ENCODE measurements around the gene ZMIZ1.

The ZMIZ1 gene

DNA sequence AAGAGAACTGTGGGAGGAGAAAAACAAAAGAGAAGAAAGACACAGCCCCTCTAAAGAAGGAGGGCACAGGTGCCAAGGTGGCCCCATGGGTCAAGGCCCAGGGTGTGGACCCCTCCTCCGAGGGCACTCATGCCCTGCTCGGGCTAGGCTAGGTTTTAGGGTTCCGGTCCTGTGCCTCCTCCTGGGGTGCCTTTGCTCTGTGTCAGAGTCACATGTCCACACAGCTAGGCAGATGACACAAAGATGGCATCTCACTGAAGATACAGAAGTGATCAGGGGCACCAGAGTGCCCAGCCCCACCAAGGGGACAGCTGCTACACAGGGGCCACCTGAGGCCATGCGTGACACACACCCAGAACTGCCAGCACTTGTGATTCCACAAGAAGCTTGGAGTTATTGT lies 162.1 kb downstream of the ZMIZ1 start:
- no peak overlapping the region for H3K27ac ChIP-seq (ENCODE audit: low read length, poor library complexity, severe bottlenecking)
- H3K4me1 ChIP-seq (ENCODE audit: control insufficient read depth, insufficient read depth, low read depth, low read length) = peaks cover 36% of the 10 kb centered on the region
- H2BK15ac ChIP-seq (ENCODE audit: low read depth, poor library complexity, severe bottlenecking) = peak overlapping the region; percentile 71
- no peak overlapping the region for H3K14ac ChIP-seq (ENCODE audit: low read length in 2 of 2)
- no peak overlapping the region for H3K18ac ChIP-seq (ENCODE audit: low read depth in 1 of 2, low read length in 2 of 2)
- peak overlapping the region; percentile 40 for H2BK120ac ChIP-seq (ENCODE audit: low read depth, low read length)
- H3K79me1 ChIP-seq (replicated peaks; ENCODE audit: low read length, poor library complexity, severe bottlenecking) = peaks cover 45% of the 10 kb centered on the region
- no peak overlapping the region for H2BK5ac ChIP-seq (ENCODE audit: low read depth, low read length, poor library complexity, severe bottlenecking)
- no peak overlapping the region for H2BK12ac ChIP-seq (ENCODE audit: low read length in 2 of 2)
- no peak overlapping the region for H3K4ac ChIP-seq (ENCODE audit: low read depth in 1 of 2, low read length in 2 of 2)
- no peak for DNase-seq
- no peak overlapping the region for H3K23ac ChIP-seq (ENCODE audit: low read length in 2 of 2)
- H2AFZ ChIP-seq (ENCODE audit: low read depth, low read length) = no peak overlapping the region
- H3K4me2 ChIP-seq (ENCODE audit: low read length, poor library complexity, severe bottlenecking) = no peak overlapping the region
- H3K9ac ChIP-seq (ENCODE audit: low read length) = no peak overlapping the region
- no peak overlapping the region for H3K4me3 ChIP-seq (ENCODE audit: insufficient read depth in 1 of 2, low read depth in 1 of 2, low read length in 2 of 2)
- no peak overlapping the region for H2AK5ac ChIP-seq (ENCODE audit: low read length, severe bottlenecking)
- no peaks in the 10 kb centered on the region for H3K9me3 ChIP-seq (ENCODE audit: control insufficient read depth, low read length)
- peak overlapping the region; percentile 31 for H4K91ac ChIP-seq (ENCODE audit: low read length)
- H4K8ac ChIP-seq (ENCODE audit: low read length) = peak overlapping the region; percentile 58
- WGBS = 96% methylated on average over 4 of the region's 4 CpGs
- H3K36me3 ChIP-seq (ENCODE audit: control insufficient read depth in 1 of 2, insufficient read depth in 2 of 2, low read depth in 1 of 2, low read length in 2 of 2) = peaks cover 80 to 92% of the 10 kb centered on the region in 2 experiments
- H3K27me3 ChIP-seq (ENCODE audit: control insufficient read depth in 1 of 2, insufficient read depth in 1 of 2, low read length in 2 of 2) = no peaks in the 10 kb centered on the region

- Histone ChIP-seq H2BK15ac (ENCODE audit: low read depth, poor library complexity, severe bottlenecking) (no peak overlapping the region), H2BK12ac (ENCODE audit: low read length in 2 of 2) (no peak overlapping the region), H2BK5ac (ENCODE audit: low read depth, low read length, poor library complexity, severe bottlenecking) (no peak overlapping the region), H3K36me3 (ENCODE audit: control insufficient read depth in 1 of 2, insufficient read depth in 2 of 2, low read depth in 1 of 2, low read length in 2 of 2) (peaks cover 81 to 89% of the 10 kb centered on the region in 2 experiments), H3K14ac (ENCODE audit: low read length in 2 of 2) (no peak overlapping the region), H3K27me3 (ENCODE audit: control insufficient read depth in 1 of 2, insufficient read depth in 1 of 2, low read length in 2 of 2) (no peaks in the 10 kb centered on the region), H4K91ac (ENCODE audit: low read length) (no peak overlapping the region), H3K4me2 (ENCODE audit: low read length, poor library complexity, severe bottlenecking) (no peak overlapping the region), H3K9me3 (ENCODE audit: control insufficient read depth, low read length) (no peaks in the 10 kb centered on the region), H3K79me1 (replicated peaks; ENCODE audit: low read length, poor library complexity, severe bottlenecking) (peaks cover 42% of the 10 kb centered on the region), H2BK120ac (ENCODE audit: low read depth, low read length) (no peak overlapping the region), H3K23ac (ENCODE audit: low read length in 2 of 2) (no peak overlapping the region), H3K9ac (ENCODE audit: low read length) (no peak overlapping the region), H4K8ac (ENCODE audit: low read length) (no peak overlapping the region), H3K27ac (ENCODE audit: low read length, poor library complexity, severe bottlenecking) (no peak overlapping the region), H3K4me3 (ENCODE audit: insufficient read depth in 1 of 2, low read depth in 1 of 2, low read length in 2 of 2) (no peak overlapping the region), H3K4ac (ENCODE audit: low read depth in 1 of 2, low read length in 2 of 2) (no peak overlapping the region), H3K4me1 (ENCODE audit: control insufficient read depth, insufficient read depth, low read depth, low read length) (peaks cover 36% of the 10 kb centered on the region), H3K18ac (ENCODE audit: low read depth in 1 of 2, low read length in 2 of 2) (no peak overlapping the region), H2AFZ (ENCODE audit: low read depth, low read length) (no peak overlapping the region), H2AK5ac (ENCODE audit: low read length, severe bottlenecking) (no peak overlapping the region)
- 91% methylated on average over 3 of the region's 3 CpGs for WGBS
- DNase-seq = no peak
Measured at GRCh38 chr10:79231908-79232307, 163.1 kb downstream of the ZMIZ1 start.

- peaks cover 36% of the 10 kb centered on the region for H3K79me1 ChIP-seq (replicated peaks; ENCODE audit: low read length, poor library complexity, severe bottlenecking)
- no peak overlapping the region for H3K9ac ChIP-seq (ENCODE audit: low read length)
- H3K18ac ChIP-seq (ENCODE audit: low read depth in 1 of 2, low read length in 2 of 2) = peak overlapping the region in 1 of 2 experiments; percentile 4
- DNase-seq = no peak
- peaks cover 37% of the 10 kb centered on the region for H3K4me1 ChIP-seq (ENCODE audit: control insufficient read depth, insufficient read depth, low read depth, low read length)
- no peak overlapping the region for H2AK5ac ChIP-seq (ENCODE audit: low read length, severe bottlenecking)
- H2BK120ac ChIP-seq (ENCODE audit: low read depth, low read length) = no peak overlapping the region
- no peak overlapping the region for H3K4me2 ChIP-seq (ENCODE audit: low read length, poor library complexity, severe bottlenecking)
- no peak overlapping the region for H2BK15ac ChIP-seq (ENCODE audit: low read depth, poor library complexity, severe bottlenecking)
- no peak overlapping the region for H2AFZ ChIP-seq (ENCODE audit: low read depth, low read length)
- H4K8ac ChIP-seq (ENCODE audit: low read length) = no peak overlapping the region
- no peak overlapping the region for H3K23ac ChIP-seq (ENCODE audit: low read length in 2 of 2)
- no peak overlapping the region for H3K27ac ChIP-seq (ENCODE audit: low read length, poor library complexity, severe bottlenecking)
- H2BK5ac ChIP-seq (ENCODE audit: low read depth, low read length, poor library complexity, severe bottlenecking) = no peak overlapping the region
- no peak overlapping the region for H2BK12ac ChIP-seq (ENCODE audit: low read length in 2 of 2)
- no peaks in the 10 kb centered on the region for H3K27me3 ChIP-seq (ENCODE audit: control insufficient read depth in 1 of 2, insufficient read depth in 1 of 2, low read length in 2 of 2)
- peaks cover 86 to 87% of the 10 kb centered on the region in 2 experiments for H3K36me3 ChIP-seq (ENCODE audit: control insufficient read depth in 1 of 2, insufficient read depth in 2 of 2, low read depth in 1 of 2, low read length in 2 of 2)
- no peak overlapping the region for H3K4me3 ChIP-seq (ENCODE audit: insufficient read depth in 1 of 2, low read depth in 1 of 2, low read length in 2 of 2)
- H4K91ac ChIP-seq (ENCODE audit: low read length) = no peak overlapping the region
- no peak overlapping the region for H3K14ac ChIP-seq (ENCODE audit: low read length in 2 of 2)
- H3K9me3 ChIP-seq (ENCODE audit: control insufficient read depth, low read length) = no peaks in the 10 kb centered on the region
- WGBS = 94% methylated on average over 3 of the region's 3 CpGs
- no peak overlapping the region for H3K4ac ChIP-seq (ENCODE audit: low read depth in 1 of 2, low read length in 2 of 2)
Measured at GRCh38 chr10:79232864-79233263, 164.1 kb downstream of the ZMIZ1 start.

DNA sequence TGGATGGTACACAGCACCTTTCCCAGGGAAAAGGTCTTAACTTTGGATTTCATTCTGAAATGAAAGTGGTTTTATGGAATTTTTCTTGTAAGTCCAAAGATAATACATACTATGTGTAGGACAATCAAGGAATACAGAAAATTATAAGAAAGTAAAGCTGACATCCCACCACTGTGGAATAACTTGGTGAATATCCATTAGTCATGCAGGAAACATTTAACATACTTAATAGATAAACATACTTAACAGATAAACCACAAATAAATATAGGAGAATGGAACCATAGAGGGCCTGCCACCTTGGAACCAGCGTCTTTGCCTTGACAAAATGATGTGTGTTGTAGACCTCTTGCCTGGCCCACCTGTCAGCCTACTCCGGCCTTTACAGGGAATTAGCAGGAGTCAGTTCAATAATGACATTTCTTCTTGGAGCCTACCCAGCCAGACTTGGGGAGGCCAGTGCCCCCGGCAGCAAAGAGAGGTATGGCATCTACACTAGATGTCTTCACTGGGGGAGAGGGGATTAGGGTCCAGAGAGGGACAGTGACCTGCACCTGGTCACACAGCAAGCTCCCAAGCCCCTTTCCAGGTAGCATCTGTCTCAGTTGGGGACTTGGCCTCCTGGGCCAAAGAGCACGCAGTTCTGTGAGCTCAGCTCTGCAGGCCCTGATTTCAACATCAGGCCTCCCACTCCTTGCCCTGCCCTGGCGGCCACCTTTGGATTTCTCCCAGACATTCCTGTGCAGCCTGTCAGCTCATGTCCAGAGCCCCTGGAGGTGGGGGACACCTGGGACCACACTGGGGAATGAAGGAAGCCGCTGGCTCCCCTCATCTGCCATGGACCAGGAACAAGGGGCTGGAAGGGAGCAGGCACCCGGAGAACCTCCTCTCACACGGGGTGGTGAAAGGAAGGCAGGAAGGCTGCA lies 165.9 kb downstream of the ZMIZ1 start:
- no peak overlapping the region for H2BK120ac ChIP-seq (ENCODE audit: low read depth, low read length)
- H3K18ac ChIP-seq (ENCODE audit: low read depth in 1 of 2, low read length in 2 of 2) = peak overlapping the region; percentile 16 to 83
- H3K27me3 ChIP-seq (ENCODE audit: control insufficient read depth in 1 of 2, insufficient read depth in 1 of 2, low read length in 2 of 2) = no peaks in the 10 kb centered on the region
- no peaks in the 10 kb centered on the region for H3K9me3 ChIP-seq (ENCODE audit: control insufficient read depth, low read length)
- peaks cover 30% of the 10 kb centered on the region for H3K79me1 ChIP-seq (replicated peaks; ENCODE audit: low read length, poor library complexity, severe bottlenecking)
- WGBS = 78% methylated on average over 8 of the region's 8 CpGs
- H2BK5ac ChIP-seq (ENCODE audit: low read depth, low read length, poor library complexity, severe bottlenecking) = no peak overlapping the region
- H3K14ac ChIP-seq (ENCODE audit: low read length in 2 of 2) = peak overlapping the region in 1 of 2 experiments; percentile 6
- H2BK12ac ChIP-seq (ENCODE audit: low read length in 2 of 2) = peak overlapping the region in 1 of 2 experiments; percentile 78
- no peak overlapping the region for H2AFZ ChIP-seq (ENCODE audit: low read depth, low read length)
- DNase-seq = peak; percentile 54
- H4K91ac ChIP-seq (ENCODE audit: low read length) = no peak overlapping the region
- no peak overlapping the region for H3K4ac ChIP-seq (ENCODE audit: low read depth in 1 of 2, low read length in 2 of 2)
- H4K8ac ChIP-seq (ENCODE audit: low read length) = no peak overlapping the region
- H3K23ac ChIP-seq (ENCODE audit: low read length in 2 of 2) = no peak overlapping the region
- no peak overlapping the region for H2AK5ac ChIP-seq (ENCODE audit: low read length, severe bottlenecking)
- peak overlapping the region; percentile 7 for H3K9ac ChIP-seq (ENCODE audit: low read length)
- H3K4me2 ChIP-seq (ENCODE audit: low read length, poor library complexity, severe bottlenecking) = no peak overlapping the region
- H3K36me3 ChIP-seq (ENCODE audit: control insufficient read depth in 1 of 2, insufficient read depth in 2 of 2, low read depth in 1 of 2, low read length in 2 of 2) = peaks cover 68 to 87% of the 10 kb centered on the region in 2 experiments
- no peak overlapping the region for H3K27ac ChIP-seq (ENCODE audit: low read length, poor library complexity, severe bottlenecking)
- peaks cover 48% of the 10 kb centered on the region for H3K4me1 ChIP-seq (ENCODE audit: control insufficient read depth, insufficient read depth, low read depth, low read length)
- no peak overlapping the region for H2BK15ac ChIP-seq (ENCODE audit: low read depth, poor library complexity, severe bottlenecking)
- no peak overlapping the region for H3K4me3 ChIP-seq (ENCODE audit: insufficient read depth in 1 of 2, low read depth in 1 of 2, low read length in 2 of 2)

All from mesenchymal stem cell (in vitro differentiated cells and primary cell).